K562 (cell line): ENCODE results near the gene CEP20. TPM values are rescaled to one million over a fixed set of nuclear protein-coding genes. Genes with fewer than 3 reads are reported as not detected.

Experiments
- ATAC-seq: fragments of 200-7000 bp; cut with Tn5 transposase; 3 replicates; pipeline ENCODE4 v1.9.1; 2020; ENCODE audit warnings: moderate library complexity
- BruUV-seq: library from RNA; stranded (reverse); fragments of 400-500 nt; replicated peaks from 2 replicates; lab custom pipeline; 2021; lab: Mats Ljungman, UMichigan
- CTCF ChIA-PET: fragments of 300-600 bp; formaldehyde crosslinking; extraction: SDS; loops from one replicate; lab custom pipeline; 2021; ENCODE audit warnings: low intra/inter-chr PET ratio; lab: Yijun Ruan, JAX
- POLR2A ChIA-PET: fragments of 300-600, 350-650 bp; sonication (Branson Sonifier 250); formaldehyde crosslinking; extraction: SDS; loops from one replicate; lab custom pipeline; 2021; ENCODE audit warnings: antibody characterized with exemption, inconsistent platforms; lab: Yijun Ruan, JAX
- DNase-seq, 4 experiments: peaks; one replicate each; pipeline versions ENCODE4 v3.0.0 to v3.0.0-alpha.2; 2011 to 2018; ENCODE audit warnings: low spot score in 3 of 4, mixed read lengths in 3 of 4; ENCODE audit errors: extremely low read depth in 1 of 4
- FAIRE-seq: peaks from 2 replicates; lab custom pipeline; 2011; peaks lifted over from hg19 to GRCh38; lab: Jason Lieb, UNC
- H2AFZ ChIP-seq: 2 replicates; pipeline ENCODE4 v1.6.0; 2011; ENCODE audit warnings: low read depth, low read length, control low read depth, inconsistent platforms
- H3K27ac ChIP-seq: fragments of 200-600 bp; 3 replicates; pipeline ENCODE4 v1.8.0; 2011; ENCODE audit warnings: low read depth, mild to moderate bottlenecking, control low read depth, inconsistent platforms, low read length, moderate library complexity, mixed read lengths; ENCODE audit errors: extremely low read depth
- H3K27me3 ChIP-seq, 2 experiments: fragments of 300-600 bp in 1 of 2; 2 replicates in 1 of 2; 3 replicates in 1 of 2; pipeline versions ENCODE4 v1.6.0 to v1.8.0; 2011; ENCODE audit warnings: inconsistent platforms in 2 of 2, low read length in 2 of 2, mild to moderate bottlenecking in 1 of 2, mixed read lengths in 1 of 2, moderate library complexity in 1 of 2; ENCODE audit not compliant: control insufficient read depth in 2 of 2, insufficient read depth in 2 of 2
- H3K36me3 ChIP-seq: fragments of 300-600 bp; 3 replicates; pipeline ENCODE4 v1.8.0; 2011; ENCODE audit warnings: mild to moderate bottlenecking, low read length, inconsistent platforms; ENCODE audit not compliant: control insufficient read depth, insufficient read depth
- H3K4me1 ChIP-seq, 2 experiments: fragments of 200-600 bp in 1 of 2; replicated peaks in 1 of 2; 2 replicates in 1 of 2; 3 replicates in 1 of 2; pipeline versions ENCODE4 v1.5.1 to v1.8.0; 2011; ENCODE audit warnings: inconsistent platforms in 2 of 2, low read length in 2 of 2, mild to moderate bottlenecking in 1 of 2, mixed read lengths in 1 of 2, moderate library complexity in 1 of 2; ENCODE audit not compliant: control insufficient read depth in 2 of 2, insufficient read depth in 2 of 2
- H3K4me2 ChIP-seq: 2 replicates; pipeline ENCODE4 v1.6.1; 2011; ENCODE audit warnings: low read length, control low read depth, inconsistent platforms, mixed read lengths; ENCODE audit not compliant: insufficient read depth
- H3K4me3 ChIP-seq: fragments of 200-600 bp; sonication (generic), shearing (Covaris generic); 2 replicates; pipeline ENCODE4 v1.5.1; 2016; ENCODE audit warnings: control low read depth, inconsistent platforms
- H3K79me2 ChIP-seq: fragments of 200-600 bp; 3 replicates; pipeline ENCODE4 v1.8.0; 2011; ENCODE audit warnings: low read length, inconsistent platforms; ENCODE audit not compliant: control insufficient read depth, insufficient read depth
- H3K9ac ChIP-seq, 2 experiments: 2 replicates each; pipeline versions ENCODE4 v1.6.0 to v1.6.1; 2011; ENCODE audit warnings: low read depth in 2 of 2, low read length in 2 of 2, control low read depth in 1 of 2, inconsistent platforms in 1 of 2, mild to moderate bottlenecking in 1 of 2, mixed read lengths in 1 of 2; ENCODE audit not compliant: insufficient read depth in 1 of 2
- H3K9me1 ChIP-seq: one replicate; pipeline ENCODE4 v1.6.0; 2011; ENCODE audit warnings: inconsistent platforms, mild to moderate bottlenecking, low read length, moderate library complexity; ENCODE audit not compliant: control insufficient read depth, insufficient read depth
- H3K9me3 ChIP-seq: replicated peaks from 2 replicates; pipeline ENCODE4 v1.5.1; 2011; ENCODE audit warnings: low read depth, low read length, inconsistent platforms; ENCODE audit not compliant: control insufficient read depth, insufficient read depth
- H4K20me1 ChIP-seq: replicated peaks from 2 replicates; pipeline ENCODE4 v1.6.1; 2011; ENCODE audit warnings: low read length, inconsistent platforms, mixed read lengths; ENCODE audit not compliant: control insufficient read depth, insufficient read depth
- BMI1 ChIP-seq: fragments of 150-350 bp; IDR thresholded peaks from 2 replicates; pipeline ENCODE4 v1.6.1; 2014; ENCODE audit warnings: low read length
- CBFA2T3 ChIP-seq: fragments of 450-650 bp; IDR thresholded peaks from 2 replicates; pipeline ENCODE4 v1.6.1; 2017
- HNRNPUL1 ChIP-seq: fragments of 200-400 bp; formaldehyde crosslinking; IDR thresholded peaks from 2 replicates; pipeline ENCODE4 v1.6.1; 2017; ENCODE audit warnings: low read length
- ILF3 ChIP-seq: fragments of 450-650 bp; IDR thresholded peaks from 2 replicates; pipeline ENCODE4 v1.6.1; 2018; ENCODE audit warnings: antibody characterized with exemption, mild to moderate bottlenecking, moderate library complexity, borderline replicate concordance
- KHSRP ChIP-seq: fragments of 450-650 bp; IDR thresholded peaks from 2 replicates; pipeline ENCODE4 v1.6.1; 2017
- SRSF1 ChIP-seq: fragments of 200-400 bp; formaldehyde crosslinking; IDR thresholded peaks from 2 replicates; pipeline ENCODE4 v1.6.1; 2017; ENCODE audit warnings: mild to moderate bottlenecking, low read depth, low read length, moderate library complexity
- ZNF24 ChIP-seq: fragments of 450-650 bp; IDR thresholded peaks from 2 replicates; pipeline ENCODE4 v1.6.1; 2016
- WGBS: fragments of 100-300 bp; shearing (Covaris generic); methylation state at CpG from one replicate; pipeline ENCODE4 v1.1.6; 2016; ENCODE audit warnings: low coverage, mixed read lengths; ENCODE audit not compliant: insufficient coverage; ENCODE audit errors: missing lambda C conversion rate; 5-methylcytosine and 5-hydroxymethylcytosine counted together
- in situ Hi-C: fragments of 300-500 bp; cut with MboI; formaldehyde crosslinking; loops from 4 replicates; pipeline ENCODE4 v1.15.0; 2018; ENCODE audit warnings: inconsistent platforms, mixed read lengths
- intact Hi-C: fragments of 100-400 bp; cut with micrococcal nuclease; formaldehyde crosslinking; loops from 2 replicates; pipeline ENCODE4 v1.14.2; 2022
- polyA plus RNA-seq, 8 experiments: library from polyadenylated mRNA; depleted of rRNA in 4 of 8; stranded (reverse) in 5 of 8; unstranded in 3 of 8; fragments of >200 nt; fragmentation: Nextera tagmentation in 2 of 8; fragmentation: Illumina TruSeq in 1 of 8; extraction: Ambion mirVana in 2 of 8; extraction: Trizol in 1 of 8; gene quantifications; 2 replicates each; pipeline versions ENCODE4 v1.2.1 to v1.2.3, GENCODE V29; 2011 to 2014; ENCODE audit warnings: inconsistent platforms in 1 of 8, missing spikeins in 1 of 8
- total RNA-seq, 7 experiments: library from RNA; depleted of rRNA in 6 of 7; stranded (reverse); fragments of >200 nt in 6 of 7; fragmentation: Illumina TruSeq in 2 of 7; extraction: Trizol in 2 of 7; gene quantifications; 2 replicates each; pipeline versions ENCODE4 v1.2.1 to v1.2.3, GENCODE V29; 2011 to 2021; ENCODE audit warnings: low replicate concordance in 1 of 7
- TF ChIP-seq, protein P1 (sequence below): fragments of 450-650 bp; IDR thresholded peaks from one replicate; pipeline ENCODE4 v1.6.1; 2018; ENCODE audit warnings: mild to moderate bottlenecking, moderate library complexity; ENCODE audit not compliant: partially characterized antibody

Gene CEP20
- total and polyA plus RNA-seq, 9 of the 15 experiments (the other 6 are each of a cell fraction or from before 2014, with no cell fraction given) = 41.3 to 150 (median 104) TPM

DNA sequence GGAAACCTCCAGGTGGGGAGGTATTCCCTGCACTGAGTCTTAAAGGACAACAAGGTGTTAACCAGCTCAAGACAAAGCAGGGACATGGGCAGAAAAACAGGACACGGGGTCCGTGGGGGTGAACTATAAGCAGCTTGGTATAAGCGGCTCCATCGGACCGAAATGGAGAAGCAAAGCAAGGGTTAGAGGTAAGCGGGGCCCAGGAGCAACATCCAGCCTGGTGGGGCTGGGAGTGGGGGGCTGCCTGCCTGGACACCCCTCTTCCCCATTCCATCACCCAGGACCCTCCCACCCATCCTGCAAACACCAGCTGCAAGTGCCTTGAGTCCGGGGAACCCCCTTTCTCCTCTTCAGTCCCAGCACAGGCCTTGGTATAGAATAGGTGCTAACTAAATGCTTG, 61.1 kb downstream of the CEP20 start:
- peaks cover 12 to 54% of the 10 kb centered on the region in 2 experiments; a peak in 4 of 5 replicates for H3K27me3 ChIP-seq
- no peaks in the 10 kb centered on the region for H3K36me3 ChIP-seq
- H3K4me3 ChIP-seq = no peak overlapping the region
- no peak overlapping the region for H3K4me2 ChIP-seq
- ATAC-seq (no peak), FAIRE-seq (no peak)
- H3K4me1 ChIP-seq = 0 out of 5 replicates have a peak, but pooled peaks cover 0 to 3% of the 10 kb centered on the region in 2 experiments
- H3K9me3 ChIP-seq = no peaks in the 10 kb centered on the region
- no peaks in the 10 kb centered on the region for H4K20me1 ChIP-seq
- TF ChIP-seq SRSF1 (no peak), BMI1 (no peak), CBFA2T3 (no peak), ILF3 (no peak)
- TF ChIP-seq, all 486 proteins: peak for 0
- Histone ChIP-seq H3K79me2 (no peaks in the 10 kb centered on the region), H3K9ac (no peak overlapping the region), H3K9me1 (no peaks in the 10 kb centered on the region), H3K27ac (no peak overlapping the region), H2AFZ (no peak overlapping the region)
- 30% methylated on average over 7 of the region's 7 CpGs for WGBS
- BruUV-seq = no TSS peak
- no peak for DNase-seq
- CTCF ChIA-PET = no interaction called here
- intact Hi-C loops = no loop called here
- in situ Hi-C loops = no loop called here
- POLR2A ChIA-PET = no interaction called here

DNA sequence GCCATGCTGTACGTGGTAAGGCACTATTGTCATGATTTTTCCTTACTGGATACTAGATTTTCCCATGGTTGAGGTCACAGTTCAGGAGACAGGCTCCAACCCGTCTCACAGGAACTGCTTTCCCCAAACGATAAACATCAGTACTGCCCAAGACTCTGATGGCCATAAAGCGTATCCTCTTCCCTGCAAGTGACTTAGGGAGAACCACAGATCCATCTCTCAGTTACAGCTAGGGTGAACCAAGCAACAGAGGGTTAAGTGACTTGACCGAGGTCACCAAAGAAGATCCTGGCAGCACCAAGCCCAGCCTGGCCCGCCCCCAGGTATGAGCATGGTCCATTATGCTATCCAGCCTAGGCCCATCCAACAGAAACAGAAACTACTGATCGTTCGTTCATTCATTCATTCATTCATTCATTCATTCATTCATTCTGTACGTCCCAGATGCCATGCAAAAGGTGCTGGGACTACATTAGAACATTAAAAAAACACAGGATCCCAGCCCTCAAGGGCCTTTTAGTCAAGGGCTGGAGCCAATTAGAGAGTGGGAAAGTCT, 62.6 kb downstream of the CEP20 start:
- Histone ChIP-seq H3K4me1 (0 out of 5 replicates have a peak, but pooled peaks cover 0 to 3% of the 10 kb centered on the region in 2 experiments), H3K36me3 (no peaks in the 10 kb centered on the region), H3K4me2 (no peak overlapping the region), H2AFZ (no peak overlapping the region), H3K79me2 (no peaks in the 10 kb centered on the region), H3K9me1 (no peaks in the 10 kb centered on the region), H3K9me3 (no peaks in the 10 kb centered on the region), H3K9ac (no peak overlapping the region), H3K4me3 (no peak overlapping the region), H3K27ac (no peak overlapping the region), H4K20me1 (no peaks in the 10 kb centered on the region), H3K27me3 (peaks cover 12 to 46% of the 10 kb centered on the region in 2 experiments; a peak in 4 of 5 replicates)
- ChIA-PET CTCF (no interaction called here), POLR2A (no interaction called here)
- in situ Hi-C loops = no loop called here
- no peak for ATAC-seq
- DNase-seq = no peak
- WGBS = under 1% methylated on average over 9 of the region's 9 CpGs
- no peak for FAIRE-seq
- TF ChIP-seq, protein P1, sequence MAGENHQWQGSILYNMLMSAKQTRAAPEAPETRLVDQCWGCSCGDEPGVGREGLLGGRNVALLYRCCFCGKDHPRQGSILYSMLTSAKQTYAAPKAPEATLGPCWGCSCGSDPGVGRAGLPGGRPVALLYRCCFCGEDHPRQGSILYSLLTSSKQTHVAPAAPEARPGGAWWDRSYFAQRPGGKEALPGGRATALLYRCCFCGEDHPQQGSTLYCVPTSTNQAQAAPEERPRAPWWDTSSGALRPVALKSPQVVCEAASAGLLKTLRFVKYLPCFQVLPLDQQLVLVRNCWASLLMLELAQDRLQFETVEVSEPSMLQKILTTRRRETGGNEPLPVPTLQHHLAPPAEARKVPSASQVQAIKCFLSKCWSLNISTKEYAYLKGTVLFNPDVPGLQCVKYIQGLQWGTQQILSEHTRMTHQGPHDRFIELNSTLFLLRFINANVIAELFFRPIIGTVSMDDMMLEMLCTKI = no peak
- no peak for TF ChIP-seq KHSRP
- TF ChIP-seq HNRNPUL1 = no peak
- TF ChIP-seq ZNF24 = peak; percentile 95
- intact Hi-C loops = no loop called here
- no TSS peak for BruUV-seq
